Heart left ventricle (tissue), 16 donors: ENCODE data around the gene CCDC167. TPM values are rescaled to one million over a fixed set of nuclear protein-coding genes. Genes with fewer than 3 reads are reported as not detected.

ENCODE experiments used
- ATAC-seq, 4 donors: fragments of 200-7000 bp; cut with Tn5 transposase; one replicate each; pipeline ENCODE4 v1.9.1; 2020 to 2022; ENCODE audit warnings: moderate library complexity in 4 of 4, mild to moderate bottlenecking in 3 of 4, moderate number of reproducible peaks in 1 of 4
- DNase-seq, 5 donors: peaks; one replicate each; pipeline ENCODE4 v3.0.0-alpha.2; 2020
- H3K27ac ChIP-seq, 12 donors: fragments of 200-600 bp; sonication (generic) in 4 of 12; one replicate each; pipeline versions ENCODE4 v1.5.0 to v1.8.0; 2016 to 2022; ENCODE audit warnings: mild to moderate bottlenecking in 2 of 12
- H3K27me3 ChIP-seq, 9 donors: fragments of 200-600 bp; sonication (generic) in 2 of 9; one replicate each; pipeline versions ENCODE4 v1.5.1 to v1.8.0; 2016 to 2022; ENCODE audit warnings: mild to moderate bottlenecking in 3 of 9
- H3K36me3 ChIP-seq, 9 donors: fragments of 200-600 bp; sonication (generic) in 2 of 9; one replicate each; pipeline versions ENCODE4 v1.5.0 to v1.8.0; 2018 to 2022; ENCODE audit warnings: mild to moderate bottlenecking in 2 of 9
- H3K4me1 ChIP-seq, 12 donors: fragments of 200-600 bp; sonication (generic) in 4 of 12; one replicate each; pipeline versions ENCODE4 v1.5.0 to v1.8.0; 2016 to 2022; ENCODE audit warnings: mild to moderate bottlenecking in 3 of 12
- H3K4me3 ChIP-seq, 12 donors: fragments of 200-600 bp; sonication (generic) in 4 of 12; one replicate each; pipeline versions ENCODE4 v1.5.0 to v1.8.0; 2017 to 2022; ENCODE audit warnings: mild to moderate bottlenecking in 9 of 12, moderate library complexity in 4 of 12
- H3K9me3 ChIP-seq, 12 donors: fragments of 200-600 bp; sonication (generic) in 4 of 12; one replicate each; pipeline versions ENCODE4 v1.5.0 to v1.8.0; 2016 to 2022; ENCODE audit warnings: mild to moderate bottlenecking in 1 of 12
- CTCF ChIP-seq, 12 donors: fragments of 200-600 bp; sonication (generic) in 4 of 12; IDR thresholded peaks; one replicate each; pipeline versions ENCODE4 v1.5.0 to v1.8.0; 2018 to 2022; ENCODE audit warnings: antibody characterized with exemption in 12 of 12, mild to moderate bottlenecking in 5 of 12
- POLR2A ChIP-seq, 2 donors: fragments of 450-650 bp; IDR thresholded peaks; one replicate each; pipeline ENCODE4 v1.6.1; 2017; ENCODE audit warnings: antibody characterized with exemption in 2 of 2, mild to moderate bottlenecking in 2 of 2, moderate library complexity in 2 of 2
- WGBS, 4 donors: extraction: QIAGEN DNeasy Blood & Tissue Kit in 2 of 4; methylation state at CpG; one replicate each; pipeline versions ENCODE4 v1.1.5 to v1.1.7; 2013 to 2018; 5-methylcytosine and 5-hydroxymethylcytosine counted together
- intact Hi-C, 10 donors: fragments of 100-400 bp; cut with DNase I; formaldehyde crosslinking; loops; one replicate each; pipeline versions ENCODE4 v1.11.1 to v1.14.2; 2022
- polyA plus RNA-seq, 2 donors: library from polyadenylated mRNA; stranded (reverse); fragments of 200-250 nt; gene quantifications; one replicate each; pipeline ENCODE4 v1.2.3, GENCODE V29; 2013
- total RNA-seq, 9 donors: library from RNA; depleted of rRNA in 2 of 9; stranded (reverse); fragments of >200 nt in 2 of 9; fragmentation: NEBNext Ultra II Directional in 3 of 9; extraction: Animal tissue kit (Norgen Biotek cat#: 25700) in 3 of 9; gene quantifications; one replicate each; pipeline versions ENCODE4 v1.1.0 to v1.2.4, GENCODE V29; 2016 to 2023
- donor health status: ischemic (EF 13 %, LVEDD 7.1; RV severe dilation, severe dysfunction).
- donor health status: healthy with polysubstance abuse.
- donor health status: DM: no; HTN: yes; CAD: no.
- donor health status: DM: no; HTN: no; CAD: no.
- donor health status: ischemic (EF 25% LVEDD 6.9; RV normal size, moderate dysfunction).
- donor health status: ischemic (EF 25% LVEDD 5.7; RV mildly dilated, moderate dysfunction).
- donor health status: healthy.
- donor health status: DM: yes; HTN: yes; CAD: no.
- donor health status: ischemic (EF 35%, LVEDD 5.7; RV mildly dilated, moderate dysfunction).
- donor health status: nonischemic (EF 11% LVEDD 7.7; RV severe dilation, severe dysfunction).
- donor health status: DM: yes; HTN: yes; CAD: no.
- donor health status: PGD.
- donor health status: ischemic (EF 29% LVEDD 5.4; RV normal size, mild dysfunction).
- donor health status: nonischemic (EF 23%, LVEDD 6.1; RV moderate dilation, normal function).

The CCDC167 gene
- total and polyA plus RNA-seq, 11 donors: 17.6 to 76.7 (median 27.8) TPM

- Histone ChIP-seq H3K27ac (no peak overlapping the region), H3K4me1 (peaks cover 0 to 6% (median 3%) of the 10 kb centered on the region in 12 donors), H3K36me3 (no peaks in the 10 kb centered on the region), H3K27me3 (peaks cover 0 to 16% (median 2%) of the 10 kb centered on the region in 9 donors), H3K9me3 (no peaks in the 10 kb centered on the region), H3K4me3 (no peak overlapping the region)
- 91 to 94% (median 93%) methylated on average over 4 of the region's 4 CpGs for WGBS, 4 donors
- intact Hi-C loops: no loop called here
- TF ChIP-seq POLR2A (IDR thresholded peaks at IDR 0.05) (no peak), CTCF (IDR thresholded peaks at IDR 0.05) (no peak)
- DNase-seq (no peak), ATAC-seq (no peak)
These were observed 41.7 kb upstream of the CCDC167 start for GRCh38 chr6:37541346-37541745.

- intact Hi-C loops: no loop called here
These were observed 40.7 kb upstream of the CCDC167 start for GRCh38 chr6:37540390-37540789.

GRCh38 chr6:37540029-37540352 is 40.3 kb upstream of the CCDC167 start:
- H3K4me1 ChIP-seq: peaks cover 0 to 18% (median 13%) of the 10 kb centered on the region in 12 donors

More at GRCh38 chr6:37540390-37540789, 40.7 kb upstream of the CCDC167 start:
- Histone ChIP-seq H3K27me3 (peaks cover 0 to 25% (median 9%) of the 10 kb centered on the region in 9 donors), H3K36me3 (no peaks in the 10 kb centered on the region), H3K4me3 (no peak overlapping the region), H3K27ac (no peak overlapping the region), H3K9me3 (no peaks in the 10 kb centered on the region), H3K4me1 (peaks cover 0 to 15% (median 12%) of the 10 kb centered on the region in 12 donors)
- DNase-seq: no peak
- no peak for ATAC-seq
- TF ChIP-seq CTCF (IDR thresholded peaks at IDR 0.05): no peak
- TF ChIP-seq POLR2A (IDR thresholded peaks at IDR 0.05): no peak
- WGBS, 4 donors: 73 to 82% (median 80%) methylated on average over 4 of the region's 4 CpGs

More at GRCh38 chr6:37540029-37540352, 40.3 kb upstream of the CCDC167 start:
- Histone ChIP-seq H3K36me3 (no peaks in the 10 kb centered on the region), H3K27ac (no peak overlapping the region), H3K4me3 (no peak overlapping the region), H3K27me3 (peaks cover 0 to 29% (median 12%) of the 10 kb centered on the region in 9 donors), H3K9me3 (no peaks in the 10 kb centered on the region)
- intact Hi-C loops: no loop called here
- 48 to 100% (median 97%) methylated on average over 4 of the region's 4 CpGs for WGBS, 4 donors
- no peak for TF ChIP-seq CTCF (IDR thresholded peaks at IDR 0.05)
- no peak for ATAC-seq
- DNase-seq: no peak
